Measurements from ENCODE around the gene KRTAP9-7. TPM values are rescaled to one million over a fixed set of nuclear protein-coding genes. Genes with fewer than 3 reads are reported as not detected.

KRTAP9-7 gene
- total RNA-seq, 1 experiment from 2014 or later = not detected

- Histone ChIP-seq H3K4me1 (replicated peaks) (no peaks in the 10 kb centered on the region), H3K9me3 (replicated peaks) (no peaks in the 10 kb centered on the region), H3K27ac (no peak overlapping the region), H3K4me3 (no peak overlapping the region), H3K36me3 (no peaks in the 10 kb centered on the region), H3K27me3 (replicated peaks) (no peaks in the 10 kb centered on the region)
- DNase-seq (ENCODE audit: low read depth in 1 of 2, low spot score in 2 of 2) = no peak
Measured at GRCh38 chr17:41296846-41297245, 21.3 kb downstream of the KRTAP9-7 start.

- H3K36me3 ChIP-seq = no peaks in the 10 kb centered on the region
- DNase-seq (ENCODE audit: low read depth in 1 of 2, low spot score in 2 of 2) = no peak
- no peaks in the 10 kb centered on the region for H3K9me3 ChIP-seq (replicated peaks)
- no peaks in the 10 kb centered on the region for H3K27me3 ChIP-seq (replicated peaks)
- no peaks in the 10 kb centered on the region for H3K4me1 ChIP-seq (replicated peaks)
- no peak overlapping the region for H3K4me3 ChIP-seq
- no peak overlapping the region for H3K27ac ChIP-seq
Measured at GRCh38 chr17:41298458-41299135, 23.1 kb downstream of the KRTAP9-7 start.

- Histone ChIP-seq H3K4me3 (no peak overlapping the region), H3K27me3 (replicated peaks) (no peaks in the 10 kb centered on the region), H3K27ac (no peak overlapping the region), H3K4me1 (replicated peaks) (no peaks in the 10 kb centered on the region), H3K36me3 (no peaks in the 10 kb centered on the region), H3K9me3 (replicated peaks) (no peaks in the 10 kb centered on the region)
- DNase-seq (ENCODE audit: low read depth in 1 of 2, low spot score in 2 of 2) = no peak
Measured at GRCh38 chr17:41301204-41301790, 25.8 kb downstream of the KRTAP9-7 start.

- Histone ChIP-seq H3K4me1 (replicated peaks) (0 out of 2 replicates have a peak, but pooled peaks cover 3% of the 10 kb centered on the region), H3K36me3 (no peaks in the 10 kb centered on the region), H3K27ac (no peak within 1 kb of the TSS), H3K27me3 (replicated peaks) (no peaks in the 10 kb centered on the region), H3K9me3 (replicated peaks) (no peaks in the 10 kb centered on the region), H3K4me3 (no peak within 1 kb of the TSS)
- no peak for DNase-seq (ENCODE audit: low read depth in 1 of 2, low spot score in 2 of 2)
Measured at GRCh38 chr17:41301916-41302901, 26.7 kb downstream of the KRTAP9-7 start, which contains the start of gene KRTAP29-1. KRTAP29-1 (minus strand) TSS chr17:41302851; CDS start chr17:41302851, 0 bp downstream.

GRCh38 chr17:41302981-41303380, 27.5 kb downstream of the KRTAP9-7 start:
- Histone ChIP-seq H3K27ac (no peak overlapping the region), H3K27me3 (replicated peaks) (no peaks in the 10 kb centered on the region), H3K4me3 (no peak overlapping the region), H3K4me1 (replicated peaks) (0 out of 2 replicates have a peak, but pooled peaks cover 3% of the 10 kb centered on the region), H3K36me3 (no peaks in the 10 kb centered on the region), H3K9me3 (replicated peaks) (no peaks in the 10 kb centered on the region)
- DNase-seq (ENCODE audit: low read depth in 1 of 2, low spot score in 2 of 2) = no peak

- Histone ChIP-seq H3K36me3 (no peaks in the 10 kb centered on the region), H3K27me3 (replicated peaks) (no peaks in the 10 kb centered on the region), H3K27ac (no peak overlapping the region), H3K4me3 (no peak overlapping the region), H3K9me3 (replicated peaks) (no peaks in the 10 kb centered on the region), H3K4me1 (replicated peaks) (peaks cover 9% of the 10 kb centered on the region; the same call in 1 of the 2 replicates)
- DNase-seq (ENCODE audit: low read depth in 1 of 2, low spot score in 2 of 2) = no peak
Measured at GRCh38 chr17:41304091-41304490, 28.6 kb downstream of the KRTAP9-7 start.

GRCh38 chr17:41307647-41308046, 32.1 kb downstream of the KRTAP9-7 start:
- no peak for DNase-seq (ENCODE audit: low read depth in 1 of 2, low spot score in 2 of 2)

GRCh38 chr17:41308251-41308917, 32.9 kb downstream of the KRTAP9-7 start:
- no peak for DNase-seq (ENCODE audit: low read depth in 1 of 2, low spot score in 2 of 2)
- peaks cover 9% of the 10 kb centered on the region; the same call in 1 of the 2 replicates for H3K4me1 ChIP-seq (replicated peaks)
- no peaks in the 10 kb centered on the region for H3K9me3 ChIP-seq (replicated peaks)
- H3K36me3 ChIP-seq = no peaks in the 10 kb centered on the region
- H3K27ac ChIP-seq = no peak overlapping the region
- H3K27me3 ChIP-seq (replicated peaks) = no peaks in the 10 kb centered on the region
- H3K4me3 ChIP-seq = no peak overlapping the region

More at GRCh38 chr17:41307647-41308046, 32.1 kb downstream of the KRTAP9-7 start:
- Histone ChIP-seq H3K36me3 (no peaks in the 10 kb centered on the region), H3K27me3 (replicated peaks) (no peaks in the 10 kb centered on the region), H3K9me3 (replicated peaks) (no peaks in the 10 kb centered on the region), H3K27ac (no peak overlapping the region), H3K4me3 (no peak overlapping the region), H3K4me1 (replicated peaks) (peaks cover 9% of the 10 kb centered on the region; the same call in 1 of the 2 replicates)

GRCh38 chr17:41308918-41309359, 33.4 kb downstream of the KRTAP9-7 start, which contains the start of gene KRTAP16-1:
KRTAP16-1 (minus strand) TSS chr17:41309309; CDS start chr17:41309253, 56 bp downstream.
- no peaks in the 10 kb centered on the region for H3K9me3 ChIP-seq (replicated peaks)
- no peaks in the 10 kb centered on the region for H3K36me3 ChIP-seq
- H3K4me3 ChIP-seq = no peak within 1 kb of the TSS
- H3K27ac ChIP-seq = no peak within 1 kb of the TSS
- no peak for DNase-seq (ENCODE audit: low read depth in 1 of 2, low spot score in 2 of 2)
- no peaks in the 10 kb centered on the region for H3K27me3 ChIP-seq (replicated peaks)
- H3K4me1 ChIP-seq (replicated peaks) = peaks cover 9% of the 10 kb centered on the region; the same call in 1 of the 2 replicates

- Histone ChIP-seq H3K36me3 (no peaks in the 10 kb centered on the region), H3K9me3 (replicated peaks) (no peaks in the 10 kb centered on the region), H3K27me3 (replicated peaks) (no peaks in the 10 kb centered on the region), H3K27ac (no peak overlapping the region), H3K4me1 (replicated peaks) (peaks cover 9% of the 10 kb centered on the region; the same call in 1 of the 2 replicates), H3K4me3 (no peak overlapping the region)
- no peak for DNase-seq (ENCODE audit: low read depth in 1 of 2, low spot score in 2 of 2)
Measured at GRCh38 chr17:41311111-41311510, 35.6 kb downstream of the KRTAP9-7 start.

- H3K9me3 ChIP-seq (replicated peaks) = 0 out of 2 replicates have a peak, but pooled peaks cover 2% of the 10 kb centered on the region
- H3K27me3 ChIP-seq (replicated peaks) = no peaks in the 10 kb centered on the region
- DNase-seq (ENCODE audit: low read depth in 1 of 2, low spot score in 2 of 2) = no peak
- no peaks in the 10 kb centered on the region for H3K36me3 ChIP-seq
- no peaks in the 10 kb centered on the region for H3K4me1 ChIP-seq (replicated peaks)
- no peak within 1 kb of the TSS for H3K27ac ChIP-seq
- H3K4me3 ChIP-seq = no peak within 1 kb of the TSS
Measured at GRCh38 chr17:41315204-41315794, 39.8 kb downstream of the KRTAP9-7 start, which contains the start of gene KRTAP17-1. KRTAP17-1 (minus strand) TSS chr17:41315710; CDS start chr17:41315650, 60 bp downstream.

- H3K9me3 ChIP-seq (replicated peaks) = 0 out of 2 replicates have a peak, but pooled peaks cover 2% of the 10 kb centered on the region
- H3K36me3 ChIP-seq = no peaks in the 10 kb centered on the region
- no peak overlapping the region for H3K27ac ChIP-seq
- DNase-seq (ENCODE audit: low read depth in 1 of 2, low spot score in 2 of 2) = no peak
- H3K4me1 ChIP-seq (replicated peaks) = no peaks in the 10 kb centered on the region
- no peaks in the 10 kb centered on the region for H3K27me3 ChIP-seq (replicated peaks)
- no peak overlapping the region for H3K4me3 ChIP-seq
Measured at GRCh38 chr17:41315814-41316445, 40.4 kb downstream of the KRTAP9-7 start.
